Measurements from ENCODE around the gene PGLYRP1. TPM values are rescaled to one million over a fixed set of nuclear protein-coding genes. Genes with fewer than 3 reads are reported as not detected.

The PGLYRP1 gene
- total RNA-seq, 5 donors from 2014 or later (not counting 1 experiment from before 2014, with no cell fraction given): not detected

GRCh38 chr19:46017095-46017429 is 5.8 kb downstream of the PGLYRP1 start:
- ATAC-seq (replicated peaks in 1 of 4) (peak in 1 of 4 experiments; percentile 8), DNase-seq (no peak)
- no peaks in the 10 kb centered on the region for H3K36me3 Mint-ChIP-seq
- ChIA-PET CTCF (interaction anchor here in 1 of 2 donors (0.6 to 1.9 kb wide), 4 partner anchors 10 to 461 kb away, joined by 3 to 6 read pairs (median 4); no protein-coding TSS in a partner anchor), POLR2A (interaction anchor here in 1 of 2 donors (0.8 kb wide), 1 partner anchor 22 kb away, joined by 3 read pairs; the partner anchor contains the start of gene CCDC61)
- H3K27me3 ChIP-seq (replicated peaks in 1 of 2; ENCODE audit: control insufficient read depth in 2 of 2, extremely low read depth in 1 of 2, insufficient read depth in 2 of 2, low read length in 1 of 2): peaks cover 2 to 28% of the 10 kb centered on the region in 2 experiments
- no peaks in the 10 kb centered on the region for H3K36me3 ChIP-seq (ENCODE audit: control insufficient read depth in 2 of 2, extremely low read depth in 1 of 2, insufficient read depth in 1 of 2, low read length in 1 of 2)
- 50% methylated on average over 2 of the region's 7 CpGs for WGBS (ENCODE audit: insufficient coverage)
- peaks cover 8 to 24% of the 10 kb centered on the region in 2 experiments for H3K4me1 ChIP-seq (ENCODE audit: control insufficient read depth in 1 of 2, extremely low read depth in 1 of 2, insufficient read depth in 2 of 2, low read length in 2 of 2)
- peaks cover 14 to 23% (median 17%) of the 10 kb centered on the region in 3 donors for H3K4me1 Mint-ChIP-seq
- H3K9me3 ChIP-seq: no peaks in the 10 kb centered on the region
- peak overlapping the region; percentile 84 to 96 (median 87) for H3K4me3 Mint-ChIP-seq
- no peak overlapping the region for H3K4me3 ChIP-seq (ENCODE audit: control insufficient read depth in 1 of 2, extremely low read depth in 1 of 2, low read length in 1 of 2)
- peaks cover 6 to 10% of the 10 kb centered on the region in 2 donors for H3K27me3 Mint-ChIP-seq
- no peak overlapping the region for H3K27ac ChIP-seq (ENCODE audit: low read length)
- no peaks in the 10 kb centered on the region for H3K9me3 Mint-ChIP-seq
- H3K27ac Mint-ChIP-seq: no peak overlapping the region

GRCh38 chr19:46016426-46017094 is 6.3 kb downstream of the PGLYRP1 start:
- Mint-ChIP-seq H3K27ac (peak overlapping the region in 1 of 2 donors; percentile 28), H3K4me3 (peak overlapping the region; percentile 84 to 96 (median 87)), H3K36me3 (peaks cover under 1% of the 10 kb centered on the region), H3K4me1 (peaks cover 14 to 20% (median 17%) of the 10 kb centered on the region in 3 donors), H3K27me3 (peaks cover 6 to 10% of the 10 kb centered on the region in 2 donors), H3K9me3 (no peaks in the 10 kb centered on the region)
- ChIA-PET POLR2A (interaction anchor here in 1 of 2 donors (0.8 kb wide), 1 partner anchor 22 kb away, joined by 3 read pairs; the partner anchor contains the start of gene CCDC61), CTCF (interaction anchor here in 1 of 2 donors (0.6 to 1.9 kb wide), 5 partner anchors 10 to 462 kb away, joined by 3 to 6 read pairs (median 4); partner anchors contain the start of gene CCDC61)
- WGBS (ENCODE audit: insufficient coverage): 1% methylated on average over 42 of the region's 48 CpGs
- H3K27ac ChIP-seq (ENCODE audit: low read length): no peak overlapping the region
- peaks cover 2 to 24% of the 10 kb centered on the region in 2 experiments for H3K27me3 ChIP-seq (replicated peaks in 1 of 2; ENCODE audit: control insufficient read depth in 2 of 2, extremely low read depth in 1 of 2, insufficient read depth in 2 of 2, low read length in 1 of 2)
- DNase-seq (peak; percentile 51 to 92 (median 72)), ATAC-seq (replicated peaks in 1 of 4) (peak; percentile 70 to 86 (median 78))
- peak overlapping the region; percentile 87 to 91 for H3K4me3 ChIP-seq (ENCODE audit: control insufficient read depth in 1 of 2, extremely low read depth in 1 of 2, low read length in 1 of 2)
- no peaks in the 10 kb centered on the region for H3K9me3 ChIP-seq
- peaks cover 8 to 24% of the 10 kb centered on the region in 2 experiments for H3K4me1 ChIP-seq (ENCODE audit: control insufficient read depth in 1 of 2, extremely low read depth in 1 of 2, insufficient read depth in 2 of 2, low read length in 2 of 2)
- H3K36me3 ChIP-seq (ENCODE audit: control insufficient read depth in 2 of 2, extremely low read depth in 1 of 2, insufficient read depth in 1 of 2, low read length in 1 of 2): no peaks in the 10 kb centered on the region

GRCh38 chr19:46015687-46016425 is 7.0 kb downstream of the PGLYRP1 start:
- no peak overlapping the region for H3K27ac Mint-ChIP-seq
- Histone ChIP-seq H3K4me1 (ENCODE audit: control insufficient read depth in 1 of 2, extremely low read depth in 1 of 2, insufficient read depth in 2 of 2, low read length in 2 of 2) (peaks cover 8 to 24% of the 10 kb centered on the region in 2 experiments), H3K27ac (ENCODE audit: low read length) (no peak overlapping the region), H3K4me3 (ENCODE audit: control insufficient read depth in 1 of 2, extremely low read depth in 1 of 2, low read length in 1 of 2) (peak overlapping the region; percentile 87 to 91), H3K36me3 (ENCODE audit: control insufficient read depth in 2 of 2, extremely low read depth in 1 of 2, insufficient read depth in 1 of 2, low read length in 1 of 2) (peaks cover 0 to 1% of the 10 kb centered on the region in 2 donors), H3K9me3 (no peaks in the 10 kb centered on the region), H3K27me3 (replicated peaks in 1 of 2; ENCODE audit: control insufficient read depth in 2 of 2, extremely low read depth in 1 of 2, insufficient read depth in 2 of 2, low read length in 1 of 2) (peaks cover 2 to 22% of the 10 kb centered on the region in 2 experiments)
- CTCF ChIA-PET: interaction anchor here in 1 of 2 donors (0.6 to 1.4 kb wide), 2 partner anchors 21 to 246 kb away, joined by 3 to 4 read pairs; partner anchors contain the start of gene CCDC61
- peaks cover 3% of the 10 kb centered on the region for H3K36me3 Mint-ChIP-seq
- DNase-seq (peak in 28 of 35 experiments; percentile 19 to 62 (median 36)), ATAC-seq (replicated peaks in 1 of 4) (peak; percentile 43 to 55 (median 49))
- peaks cover 6 to 10% of the 10 kb centered on the region in 2 donors for H3K27me3 Mint-ChIP-seq
- POLR2A ChIA-PET: no interaction called here
- H3K9me3 Mint-ChIP-seq: no peaks in the 10 kb centered on the region
- peaks cover 14 to 20% (median 17%) of the 10 kb centered on the region in 3 donors for H3K4me1 Mint-ChIP-seq
- H3K4me3 Mint-ChIP-seq: peak overlapping the region; percentile 84 to 96 (median 87)
- 5% methylated on average over 63 of the region's 63 CpGs for WGBS (ENCODE audit: insufficient coverage)

- Histone ChIP-seq H3K9me3 (no peaks in the 10 kb centered on the region), H3K4me1 (ENCODE audit: control insufficient read depth in 1 of 2, extremely low read depth in 1 of 2, insufficient read depth in 2 of 2, low read length in 2 of 2) (peaks cover 8 to 24% of the 10 kb centered on the region in 2 experiments), H3K36me3 (ENCODE audit: control insufficient read depth in 2 of 2, extremely low read depth in 1 of 2, insufficient read depth in 1 of 2, low read length in 1 of 2) (peaks cover 0 to 5% of the 10 kb centered on the region in 2 donors), H3K27ac (ENCODE audit: low read length) (no peak overlapping the region), H3K4me3 (ENCODE audit: control insufficient read depth in 1 of 2, extremely low read depth in 1 of 2, low read length in 1 of 2) (peak overlapping the region; percentile 13 to 87), H3K27me3 (replicated peaks in 1 of 2; ENCODE audit: control insufficient read depth in 2 of 2, extremely low read depth in 1 of 2, insufficient read depth in 2 of 2, low read length in 1 of 2) (peaks cover 2 to 22% of the 10 kb centered on the region in 2 experiments)
- ChIA-PET POLR2A (no interaction called here), CTCF (interaction anchor here in 1 of 2 donors (0.6 to 1.4 kb wide), 2 partner anchors 20 to 245 kb away, joined by 3 to 4 read pairs; partner anchors contain the start of gene CCDC61)
- Mint-ChIP-seq H3K9me3 (no peaks in the 10 kb centered on the region), H3K27me3 (peaks cover 6 to 10% of the 10 kb centered on the region in 2 donors), H3K36me3 (peaks cover 6% of the 10 kb centered on the region), H3K27ac (no peak overlapping the region), H3K4me1 (peaks cover 14 to 20% (median 17%) of the 10 kb centered on the region in 3 donors), H3K4me3 (peak overlapping the region; percentile 68 to 96 (median 77))
- ATAC-seq (replicated peaks in 1 of 4): peak; percentile 53 to 74 (median 58)
- DNase-seq: peak in 34 of 35 experiments; percentile 32 to 78 (median 58)
- 31% methylated on average over 49 of the region's 74 CpGs for WGBS (ENCODE audit: insufficient coverage)
Measured at GRCh38 chr19:46014941-46015686, 7.7 kb downstream of the PGLYRP1 start.

GRCh38 chr19:46014534-46014933 is 8.3 kb downstream of the PGLYRP1 start:
- ChIA-PET CTCF (no interaction called here), POLR2A (no interaction called here)
- Mint-ChIP-seq H3K27me3 (peaks cover 6 to 10% of the 10 kb centered on the region in 2 donors), H3K9me3 (no peaks in the 10 kb centered on the region), H3K36me3 (peaks cover 6% of the 10 kb centered on the region), H3K27ac (no peak overlapping the region), H3K4me1 (peaks cover 14 to 26% (median 20%) of the 10 kb centered on the region in 3 donors), H3K4me3 (peak overlapping the region; percentile 4 to 76 (median 65))
- Histone ChIP-seq H3K27ac (ENCODE audit: low read length) (no peak overlapping the region), H3K27me3 (replicated peaks in 1 of 2; ENCODE audit: control insufficient read depth in 2 of 2, extremely low read depth in 1 of 2, insufficient read depth in 2 of 2, low read length in 1 of 2) (peaks cover 2 to 22% of the 10 kb centered on the region in 2 experiments), H3K9me3 (no peaks in the 10 kb centered on the region), H3K4me3 (ENCODE audit: control insufficient read depth in 1 of 2, extremely low read depth in 1 of 2, low read length in 1 of 2) (no peak overlapping the region), H3K4me1 (ENCODE audit: control insufficient read depth in 1 of 2, extremely low read depth in 1 of 2, insufficient read depth in 2 of 2, low read length in 2 of 2) (peaks cover 8 to 27% of the 10 kb centered on the region in 2 experiments), H3K36me3 (ENCODE audit: control insufficient read depth in 2 of 2, extremely low read depth in 1 of 2, insufficient read depth in 1 of 2, low read length in 1 of 2) (peaks cover 0 to 5% of the 10 kb centered on the region in 2 donors)
- 100% methylated on average over 2 of the region's 8 CpGs for WGBS (ENCODE audit: insufficient coverage)
- DNase-seq (no peak), ATAC-seq (replicated peaks in 1 of 4) (no peak)

Data from T-cell (primary cell).